HG02571 (cell line): ENCODE measurements around the gene FAM174C.
"Not testable (repeated sequence)": the region's sequence is repeated elsewhere in the genome, so short reads cannot be mapped to it uniquely, and the experiment has no call there.

Experiments
- ATAC-seq: cut with Tn5 transposase; IDR thresholded peaks from one replicate; pipeline ENCODE4 v1.9.1; 2021; ENCODE audit warnings: mild to moderate bottlenecking, moderate library complexity; ENCODE audit not compliant: unreplicated experiment

FAM174C gene

DNA sequence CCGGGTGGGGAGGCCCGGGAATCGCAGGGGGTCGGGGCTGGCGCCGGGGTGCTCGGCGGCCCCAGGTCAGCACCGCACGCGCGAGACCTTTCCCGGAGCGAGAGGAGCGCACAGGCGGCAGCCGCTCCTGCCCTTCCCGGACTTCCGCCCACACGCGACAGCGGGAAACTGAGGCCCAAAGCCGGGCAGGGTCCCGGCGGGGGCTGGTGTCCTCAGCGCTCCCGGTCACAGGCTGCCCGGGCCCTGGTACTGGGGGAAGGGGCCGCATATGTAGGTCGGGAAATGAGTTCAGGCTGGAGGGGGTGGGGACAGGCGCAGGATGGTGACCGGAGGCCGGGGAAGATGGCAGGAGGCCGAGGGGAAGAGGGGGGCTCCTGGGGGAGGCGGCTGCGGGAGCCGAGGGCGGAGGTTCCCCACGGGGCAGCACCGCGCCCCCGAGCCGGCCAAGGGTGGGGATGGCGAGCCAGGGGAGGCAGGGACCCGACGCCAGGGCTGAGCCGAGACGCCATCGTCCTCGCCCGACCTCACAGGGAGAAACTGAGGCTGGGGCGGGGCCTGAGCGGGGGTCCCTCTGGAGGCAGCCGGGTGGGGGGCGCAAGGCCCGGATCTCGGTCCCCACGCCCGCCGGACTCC is 38.2 kb upstream of the FAM174C start:
- no peak for ATAC-seq

DNA sequence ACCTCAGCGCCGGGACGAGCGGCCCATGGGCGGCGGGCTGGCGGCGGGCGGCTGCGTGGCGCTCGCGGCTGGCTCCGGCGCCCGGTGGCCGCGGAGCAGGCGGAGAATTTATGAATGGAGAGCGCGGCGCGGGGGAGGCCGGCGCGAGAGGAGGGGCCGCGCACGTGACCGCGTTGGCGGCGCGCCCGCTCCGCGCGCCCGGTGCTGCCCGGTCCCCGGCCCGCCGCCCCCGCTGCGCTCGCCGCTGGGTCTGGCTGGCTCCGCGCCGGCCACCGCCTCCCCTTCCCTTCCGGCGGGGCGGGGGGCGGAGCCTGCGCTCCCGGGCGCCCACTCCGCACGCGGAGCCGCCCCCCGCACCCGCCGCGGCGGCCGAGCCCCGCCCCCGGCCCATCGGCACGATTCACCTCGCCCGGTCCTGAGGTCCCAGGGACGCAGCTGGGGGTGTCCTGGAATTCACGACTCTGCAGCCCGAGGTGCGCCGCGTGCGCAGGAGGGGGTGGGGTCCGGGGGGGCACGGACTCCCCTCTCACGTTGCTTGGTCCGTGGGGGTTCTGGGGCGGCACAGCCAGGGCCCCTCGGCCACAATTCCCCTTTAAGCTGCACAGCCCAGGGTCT is 37.5 kb upstream of the FAM174C start, which contains the start of gene CBARP:
TSS of gene CBARP (minus strand) at position 252 of the 615 bp plus-strand sequence. CDS start 1,905 bp downstream, outside the sequence.
- ATAC-seq = no peak

DNA sequence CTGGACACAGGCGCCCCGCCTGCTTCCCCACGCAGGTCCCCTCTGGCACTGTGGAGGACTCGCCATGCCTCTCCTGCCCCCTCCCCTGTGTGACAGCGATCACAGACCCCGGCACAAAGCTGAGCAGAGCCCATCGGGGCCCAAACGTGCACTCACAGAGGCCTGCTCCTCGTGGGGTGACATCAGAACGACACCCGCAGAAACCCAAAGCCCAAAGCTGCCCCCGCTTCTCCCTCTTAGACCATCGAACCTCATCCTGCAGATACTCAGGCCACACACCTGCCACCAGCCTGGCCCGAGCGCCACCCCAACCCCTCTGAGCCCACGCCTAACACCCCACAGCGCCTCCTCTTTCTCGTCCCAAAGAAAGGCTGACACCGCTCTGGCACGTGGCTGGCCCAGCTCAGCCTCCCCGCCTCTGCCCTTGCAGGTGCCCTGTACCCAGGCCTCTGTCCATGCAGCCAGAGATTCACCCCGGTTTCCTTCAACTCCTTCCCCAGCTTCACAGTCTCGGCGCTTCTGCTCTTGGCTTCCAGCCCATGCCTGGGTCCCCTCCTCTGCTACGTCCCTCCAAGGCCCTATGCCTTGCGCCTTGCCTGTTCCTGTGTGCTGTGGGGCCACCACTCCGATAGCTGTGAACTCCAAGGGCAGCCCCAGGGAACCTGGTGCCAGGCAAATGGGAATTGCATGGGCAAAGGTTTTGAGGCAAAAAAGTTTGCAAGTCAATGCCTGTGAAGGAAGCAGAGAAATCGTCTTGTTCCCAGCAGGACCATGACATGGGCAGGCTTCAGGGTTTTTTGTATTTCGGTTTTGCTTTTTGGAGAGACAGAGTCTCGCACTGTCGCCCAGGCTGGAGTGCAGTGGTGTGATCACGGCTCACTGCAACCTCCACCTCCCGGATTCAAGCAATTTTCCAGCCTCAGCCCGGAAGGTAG is 36.7 kb upstream of the FAM174C start:
- ATAC-seq = no peak

DNA sequence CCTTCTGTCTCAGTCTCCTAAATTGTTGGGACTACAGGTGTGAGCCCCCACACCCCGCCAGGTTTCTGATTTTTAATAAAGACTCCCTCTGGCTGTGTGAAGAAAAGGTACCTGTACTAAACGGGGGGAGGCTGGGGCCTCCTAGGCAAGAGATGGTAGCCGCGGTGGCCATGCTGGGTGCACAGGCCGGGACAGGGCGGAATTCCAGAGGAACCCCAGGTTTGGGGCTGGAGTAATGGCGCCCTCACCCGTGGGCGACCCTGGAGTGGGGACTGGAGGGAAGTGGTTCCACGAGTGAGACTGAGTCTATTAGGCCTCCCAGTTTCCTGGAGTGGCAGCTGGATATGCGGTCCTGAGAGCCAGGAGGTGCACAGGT is 35.9 kb upstream of the FAM174C start:
- no peak for ATAC-seq

DNA sequence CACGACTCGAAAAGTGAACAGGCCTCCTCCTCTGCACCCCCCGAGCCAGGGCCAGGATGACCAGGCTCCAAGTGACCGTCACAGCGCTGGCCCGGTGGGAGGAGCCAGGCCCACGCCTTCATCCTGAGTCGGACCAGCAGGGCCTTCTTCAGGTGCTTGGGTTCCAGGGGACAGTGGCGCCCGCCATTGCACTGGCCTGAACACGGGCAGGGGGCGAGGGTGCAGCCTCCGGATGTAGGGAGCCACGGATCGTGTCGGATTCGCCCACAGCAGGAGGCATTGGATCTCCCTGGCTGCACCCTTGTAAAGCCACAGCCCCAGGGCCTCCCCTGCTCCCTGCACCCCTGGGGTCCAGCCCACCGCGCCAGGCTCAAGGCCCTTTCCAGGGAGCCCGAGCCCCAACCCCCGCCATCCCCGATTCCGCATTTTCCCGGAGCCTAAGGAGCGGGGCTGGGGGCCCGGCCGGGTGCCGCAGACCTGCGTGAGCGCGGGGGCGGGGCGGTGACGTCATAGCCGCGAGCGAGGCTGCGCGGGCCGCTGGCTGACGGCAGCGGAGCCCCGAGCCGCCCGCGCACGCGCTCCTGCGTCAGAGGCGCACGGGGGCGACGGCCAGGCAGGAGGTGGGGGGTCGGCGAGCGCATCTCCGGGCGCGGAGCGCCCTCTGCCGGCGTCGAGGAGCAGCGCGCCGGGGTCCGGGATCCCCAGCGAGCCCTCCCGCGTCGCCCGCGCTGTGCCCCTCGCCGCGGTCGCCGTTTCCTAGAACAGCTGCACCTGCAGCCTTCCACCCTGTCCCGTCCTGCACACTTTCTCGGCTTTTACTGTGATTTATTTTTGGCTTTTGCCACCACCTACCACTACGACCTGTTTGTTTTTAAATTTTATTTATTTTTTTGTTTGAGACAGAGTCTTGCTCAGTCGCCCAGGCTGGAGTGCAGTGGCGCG is 35.3 kb upstream of the FAM174C start:
- ATAC-seq = no peak

DNA sequence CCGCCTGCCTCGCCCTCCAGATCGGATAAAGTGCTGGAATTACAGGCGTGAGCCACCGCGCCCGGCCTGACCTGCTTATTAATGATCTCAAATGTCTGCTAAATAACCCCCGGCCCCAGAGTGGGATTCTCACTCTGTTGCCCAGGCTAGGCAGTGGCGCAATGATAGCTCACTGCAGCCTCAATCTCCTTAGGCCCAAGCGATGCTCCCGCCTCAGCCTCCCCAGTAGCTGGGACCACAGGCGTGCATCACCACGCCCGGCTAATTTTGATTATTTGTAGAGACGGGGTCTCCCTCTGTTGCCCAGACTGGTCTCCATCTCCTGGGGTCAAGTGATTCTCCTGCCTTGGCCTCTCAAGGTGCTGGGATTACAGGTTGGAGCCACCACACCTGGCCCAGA is 34.4 kb upstream of the FAM174C start:
- no peak for ATAC-seq

DNA sequence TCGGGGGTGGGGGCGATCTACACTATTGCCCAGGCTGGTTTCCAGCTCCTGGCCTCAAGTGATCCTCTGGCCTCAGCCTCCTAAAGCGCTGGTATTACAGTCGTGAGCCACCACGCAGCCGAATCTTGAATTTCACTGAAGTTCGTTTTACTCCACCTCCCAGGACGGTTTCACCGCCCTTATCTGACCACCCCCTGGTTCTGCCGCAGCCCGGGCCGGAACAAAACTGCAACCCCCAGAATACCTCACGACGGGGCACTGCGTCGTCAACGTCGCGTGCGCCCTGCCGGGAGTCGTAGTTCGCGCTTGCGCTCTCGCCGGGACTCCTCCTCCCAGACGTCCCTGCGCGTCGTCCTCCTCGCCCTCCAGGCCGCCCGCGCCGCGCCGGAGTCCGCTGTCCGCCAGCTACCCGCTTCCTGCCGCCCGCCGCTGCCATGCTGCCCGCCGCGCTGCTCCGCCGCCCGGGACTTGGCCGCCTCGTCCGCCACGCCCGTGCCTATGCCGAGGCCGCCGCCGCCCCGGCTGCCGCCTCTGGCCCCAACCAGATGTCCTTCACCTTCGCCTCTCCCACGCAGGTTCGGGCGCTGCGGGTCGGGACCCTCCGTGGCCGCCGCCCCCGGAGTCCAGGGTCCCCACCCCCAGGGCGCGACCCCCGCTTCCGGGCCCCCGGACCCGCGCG is 33.8 kb upstream of the FAM174C start, which contains the start of gene ATP5F1D:
TSS of gene ATP5F1D (plus strand) at position 335 of the 679 bp plus-strand sequence. CDS start at position 435, 100 bp downstream.
- ATAC-seq = peak; percentile 43

DNA sequence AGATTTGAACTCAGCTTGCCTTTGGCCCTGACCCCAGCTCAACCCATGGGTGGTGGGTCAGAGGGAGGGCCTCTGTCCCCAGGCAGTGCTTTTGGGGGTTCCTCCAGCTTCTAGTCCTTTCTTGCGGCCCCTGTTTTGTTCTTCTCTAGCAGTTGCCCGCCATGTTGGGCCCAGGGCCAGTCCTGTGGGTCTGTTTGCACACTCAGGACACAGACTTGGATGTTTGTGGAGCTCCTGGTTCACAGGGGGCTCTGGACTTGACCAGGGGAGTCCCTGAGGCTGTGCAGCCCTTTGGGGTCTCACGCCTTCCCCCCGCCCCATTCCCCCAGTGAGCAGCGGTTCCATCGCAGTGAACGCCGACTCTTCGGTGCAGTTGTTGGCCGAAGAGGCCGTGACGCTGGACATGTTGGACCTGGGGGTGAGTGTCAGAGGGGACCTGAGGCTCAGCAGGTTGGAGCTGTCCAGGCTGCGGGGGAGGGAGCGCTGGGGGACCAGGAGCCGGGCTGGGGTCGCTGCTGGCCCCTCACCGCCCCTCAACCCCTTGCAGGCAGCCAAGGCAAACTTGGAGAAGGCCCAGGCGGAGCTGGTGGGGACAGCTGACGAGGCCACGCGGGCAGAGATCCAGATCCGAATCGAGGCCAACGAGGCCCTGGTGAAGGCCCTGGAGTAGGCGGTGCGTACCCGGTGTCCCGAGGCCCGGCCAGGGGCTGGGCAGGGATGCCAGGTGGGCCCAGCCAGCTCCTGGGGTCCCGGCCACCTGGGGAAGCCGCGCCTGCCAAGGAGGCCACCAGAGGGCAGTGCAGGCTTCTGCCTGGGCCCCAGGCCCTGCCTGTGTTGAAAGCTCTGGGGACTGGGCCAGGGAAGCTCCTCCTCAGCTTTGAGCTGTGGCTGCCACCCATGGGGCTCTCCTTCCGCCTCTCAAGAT is 31.3 kb upstream of the FAM174C start:
- ATAC-seq = no peak

DNA sequence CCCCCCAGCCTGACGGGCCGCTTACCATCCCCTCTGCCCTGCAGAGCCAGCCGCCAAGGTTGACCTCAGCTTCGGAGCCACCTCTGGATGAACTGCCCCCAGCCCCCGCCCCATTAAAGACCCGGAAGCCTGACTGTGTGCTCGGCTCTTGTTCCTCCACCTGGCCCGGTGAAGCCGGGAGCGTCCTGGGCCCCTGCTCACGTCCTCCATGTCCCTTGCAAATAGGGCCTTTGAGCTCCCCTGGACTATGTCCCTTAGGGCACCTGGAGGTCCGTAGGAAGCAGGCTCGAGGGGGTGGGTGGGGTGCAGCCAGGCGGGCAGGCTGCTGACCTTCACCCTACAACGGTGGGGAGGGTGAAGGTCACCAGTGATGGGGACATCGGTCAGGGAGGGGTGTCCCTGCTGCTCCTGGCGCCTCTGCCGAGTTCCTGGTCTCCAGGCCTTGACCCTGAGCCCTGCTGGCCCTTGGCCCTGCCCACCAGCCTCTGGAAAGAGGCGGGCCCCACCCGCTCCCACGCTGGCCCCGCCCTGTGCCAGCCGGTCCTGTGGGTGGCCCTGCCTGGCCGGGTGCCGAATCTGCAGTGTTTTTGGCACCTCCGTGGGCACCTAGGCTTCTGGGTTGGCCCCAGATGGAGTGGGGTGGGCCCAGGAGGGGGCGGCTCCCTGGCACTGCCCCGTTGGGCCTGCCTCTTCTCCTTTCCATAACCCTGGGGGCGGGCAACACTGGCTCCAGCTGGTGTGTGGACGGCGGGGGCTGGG is 30.5 kb upstream of the FAM174C start:
- no peak for ATAC-seq

DNA sequence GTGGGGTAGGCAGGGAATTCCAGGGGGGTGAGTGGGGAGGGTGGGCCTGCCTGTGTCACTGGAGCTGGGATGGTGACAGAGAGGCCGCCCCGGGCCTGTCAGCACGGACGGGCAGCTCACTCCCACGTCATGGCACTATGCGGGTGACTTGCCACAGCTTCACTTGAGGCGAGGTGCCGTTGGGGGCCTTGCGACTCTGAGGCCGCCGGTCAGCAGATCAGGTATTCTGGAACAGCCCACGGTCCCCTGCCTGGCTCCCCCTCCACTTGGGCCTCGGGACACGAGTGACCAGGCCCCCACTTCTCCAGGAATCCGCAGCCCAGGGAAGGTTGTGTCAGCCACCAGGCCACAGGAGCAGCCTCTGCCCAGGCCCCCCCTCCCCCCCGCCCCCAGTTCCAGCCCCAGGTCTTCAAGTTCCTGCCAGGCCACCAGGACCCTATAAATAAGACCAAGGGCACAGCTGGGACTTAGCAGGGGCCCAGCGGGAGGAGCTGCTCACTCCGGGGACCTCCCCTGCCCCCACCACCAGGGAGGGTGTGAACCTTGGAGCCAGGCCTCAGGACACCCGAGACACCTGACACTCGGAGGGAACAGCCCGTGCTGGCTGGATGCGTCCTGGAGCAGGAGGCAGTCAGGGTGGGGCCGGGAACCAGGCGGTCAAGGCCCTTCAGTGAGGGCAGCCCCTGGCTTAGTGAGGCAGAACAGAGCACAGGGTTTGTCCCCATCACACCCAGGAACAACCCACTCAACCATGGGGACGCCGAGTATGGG is 29.7 kb upstream of the FAM174C start:
- ATAC-seq = no peak

DNA sequence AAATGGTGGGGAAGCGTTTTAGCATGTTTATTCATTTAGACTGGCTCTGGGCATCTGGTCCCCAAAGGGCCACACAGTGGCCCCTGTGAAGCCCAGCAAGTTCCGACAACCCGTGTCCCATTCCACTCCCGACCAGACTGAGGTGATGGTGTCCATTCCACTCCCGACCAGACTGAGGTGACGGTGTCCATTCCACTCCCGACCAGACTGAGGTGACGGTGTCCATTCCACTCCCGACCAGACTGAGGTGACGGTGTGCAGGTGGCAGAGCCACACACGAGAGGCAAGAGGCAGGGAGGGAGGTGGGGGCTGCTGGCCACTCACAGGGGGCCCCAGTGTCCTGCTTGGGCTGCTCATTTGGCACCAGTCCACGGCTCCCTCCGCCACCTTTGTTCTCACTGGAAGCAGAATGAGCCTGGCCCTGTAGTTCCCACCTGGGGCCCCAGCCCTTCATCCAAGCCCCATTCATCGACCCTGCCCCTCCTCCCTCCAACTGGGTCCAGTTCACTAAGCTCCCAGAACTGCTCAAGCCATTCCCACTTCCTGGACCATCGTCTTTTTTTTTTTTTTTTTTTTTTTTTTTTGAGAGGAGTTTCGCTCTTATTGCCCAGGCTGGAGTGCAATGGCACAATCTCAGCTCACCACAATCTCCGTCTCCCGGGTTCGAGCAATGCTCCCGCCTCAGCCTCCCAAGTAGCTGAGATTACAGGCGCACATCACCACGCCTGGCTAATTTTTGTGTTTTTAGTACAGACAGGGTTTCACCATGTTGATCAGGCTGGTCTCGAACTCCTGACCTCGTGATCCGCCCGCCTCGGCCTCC is 28.9 kb upstream of the FAM174C start:
- not testable (repeated sequence) for ATAC-seq

DNA sequence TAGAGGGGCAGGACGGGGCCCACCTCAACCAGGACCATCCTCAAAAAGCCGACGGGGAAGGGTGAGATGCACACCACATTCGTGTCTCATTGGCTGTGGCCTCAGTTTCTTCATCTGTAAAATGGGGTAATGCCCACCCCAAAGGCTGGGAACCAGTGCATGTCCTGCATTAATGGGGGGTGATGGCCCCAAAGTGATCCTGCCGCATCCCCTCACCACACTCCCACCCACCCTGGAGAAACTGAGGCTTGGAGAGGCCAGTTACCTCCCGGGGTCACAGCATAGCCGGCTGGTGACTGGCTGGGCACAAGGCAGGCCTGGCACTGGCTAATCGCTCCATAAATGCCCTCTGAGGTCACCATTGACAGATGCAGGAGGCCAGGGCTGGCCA is 27.6 kb upstream of the FAM174C start:
- ATAC-seq = no peak

DNA sequence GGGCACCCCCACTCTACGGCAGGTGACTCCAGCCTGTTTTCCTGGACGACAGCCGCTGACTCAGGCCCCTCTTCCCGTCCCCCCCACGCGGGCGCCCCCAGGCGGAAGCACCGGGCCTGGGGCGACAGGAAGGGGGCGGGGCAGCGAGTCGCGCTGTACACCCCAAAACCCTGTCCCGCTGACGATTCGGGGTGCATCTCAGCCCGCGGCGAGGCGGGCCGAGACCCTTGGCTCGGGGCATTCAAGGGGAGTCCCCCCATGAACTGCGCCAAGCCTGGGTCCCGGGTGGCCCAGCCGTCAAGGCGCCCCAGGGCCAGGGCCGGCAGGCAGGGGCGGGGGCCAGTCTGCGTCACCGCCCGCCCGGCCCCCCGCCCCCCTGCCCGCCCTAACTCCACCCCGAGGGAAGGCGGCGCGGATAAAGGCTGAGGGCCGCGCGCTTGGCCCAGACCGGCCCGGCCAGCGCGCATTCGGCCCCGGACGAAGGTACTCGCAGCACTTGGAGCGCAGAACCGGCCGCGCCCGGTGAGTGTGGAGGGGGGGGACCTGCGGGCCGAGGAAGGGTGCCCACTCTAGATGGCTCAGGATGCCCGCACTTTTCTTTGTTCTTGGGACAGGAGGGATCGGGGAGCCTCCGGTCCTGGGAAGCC is 27.1 kb upstream of the FAM174C start, which contains the start of gene MIDN:
TSS of gene MIDN (plus strand) at position 445 of the 647 bp plus-strand sequence. CDS start 1,714 bp downstream, outside the sequence.
- peak; percentile 6 for ATAC-seq

DNA sequence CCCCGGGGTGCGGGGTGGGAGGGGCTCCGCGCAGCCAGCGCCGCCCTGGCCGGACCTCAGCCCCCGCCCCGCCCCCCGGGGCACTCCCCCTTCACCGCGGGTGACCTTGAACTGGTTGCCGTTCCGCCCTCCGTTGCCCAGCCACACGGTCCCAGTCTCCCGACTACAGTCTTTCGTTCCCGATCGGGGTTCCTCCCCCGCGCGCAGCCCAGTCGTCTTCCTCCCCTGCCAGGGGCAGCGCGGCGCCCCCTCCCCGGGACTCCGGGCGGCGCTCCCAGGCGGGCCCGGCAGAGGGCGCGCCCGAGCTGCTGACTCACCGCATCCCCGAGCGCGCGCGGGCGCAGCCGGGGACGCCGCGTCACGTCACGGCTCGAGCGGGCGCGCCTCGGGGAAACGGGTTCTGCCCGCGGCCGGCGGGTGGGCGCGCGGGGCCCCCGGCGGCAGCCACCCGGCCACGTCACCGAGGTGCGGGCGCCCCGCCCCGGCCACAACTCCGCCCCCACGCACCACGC is 26.5 kb upstream of the FAM174C start:
- peak; percentile 30 for ATAC-seq

DNA sequence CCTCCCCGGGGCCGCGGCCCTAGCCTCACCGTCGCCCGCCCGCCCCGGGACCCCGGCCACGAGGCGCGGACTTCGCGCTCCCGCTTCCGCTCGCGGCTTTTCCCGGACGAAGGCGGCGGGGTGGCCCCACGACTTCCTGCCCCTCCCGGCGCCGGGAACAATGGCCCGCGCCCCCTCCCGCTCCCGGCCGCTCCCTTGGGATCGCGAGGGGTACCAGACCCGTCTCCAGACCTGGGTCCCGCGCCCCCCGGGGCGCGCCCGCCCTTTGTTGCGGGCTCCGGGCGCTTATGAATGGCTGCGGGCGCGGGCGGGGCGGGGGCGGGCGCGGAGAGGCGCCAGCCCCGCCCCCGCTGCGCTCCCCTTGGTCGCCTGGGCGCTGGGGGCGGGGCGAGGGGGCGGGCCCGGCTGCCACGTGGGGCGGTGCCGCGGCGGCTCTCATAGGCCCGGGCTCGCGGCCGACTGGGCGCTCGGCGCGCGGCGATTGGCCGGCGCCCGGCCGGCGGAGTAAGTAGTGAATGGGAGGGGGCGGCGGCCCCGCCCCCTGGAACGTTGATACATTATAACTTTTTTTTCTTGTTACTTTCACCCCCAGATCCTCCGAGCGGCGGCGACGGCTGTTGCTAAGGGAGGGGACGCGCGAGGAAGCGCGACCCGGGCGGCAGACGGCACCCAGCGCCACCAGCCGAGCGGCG is 25.9 kb upstream of the FAM174C start:
- peak; percentile 48 for ATAC-seq
